Peyer's patch (tissue), 4 donors: ENCODE data around the gene AHSA1.

ENCODE experiments used
- CTCF ChIP-seq, 6 experiments: fragments of 450-650 bp in 4 of 6; fragments of 200-600 bp in 2 of 6; sonication (generic) in 1 of 6; IDR thresholded peaks; one replicate each; pipeline ENCODE4 v1.5.1; 2017 to 2019; ENCODE audit warnings: antibody characterized with exemption in 6 of 6, mild to moderate bottlenecking in 3 of 6, moderate library complexity in 1 of 6
- POLR2A ChIP-seq, 2 donors: fragments of 450-650 bp; IDR thresholded peaks; one replicate each; pipeline ENCODE4 v1.5.1; 2017; ENCODE audit warnings: antibody characterized with exemption in 2 of 2, mild to moderate bottlenecking in 2 of 2, moderate library complexity in 2 of 2

DNA sequence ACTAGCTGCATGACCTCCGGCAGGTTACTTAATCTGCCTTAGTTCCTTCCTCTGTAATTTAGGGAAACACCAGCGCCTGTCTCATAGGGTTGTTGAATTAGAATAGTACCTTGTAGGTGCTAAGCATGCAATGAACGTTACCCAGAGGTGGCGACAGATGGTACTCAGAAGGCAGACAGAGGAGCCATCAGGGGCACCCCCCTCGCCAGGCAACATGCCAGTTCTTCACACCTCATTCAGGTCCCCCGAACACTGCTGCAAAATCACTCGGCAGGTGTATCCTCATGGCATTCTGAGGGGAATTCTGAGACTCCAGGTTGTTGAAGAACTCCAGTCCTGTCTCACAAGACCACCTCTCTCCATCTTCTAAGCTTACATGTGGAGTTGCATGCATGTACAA, 30.7 kb downstream of the AHSA1 start:
- TF ChIP-seq CTCF (IDR thresholded peaks at IDR 0.05) (no peak), POLR2A (IDR thresholded peaks at IDR 0.05) (no peak)
